Ovary (tissue), 3 donors: Measurements from ENCODE around the gene IFNG-AS1.

ENCODE experiments used
- CTCF ChIP-seq, 3 donors: fragments of 450-650 bp in 2 of 3; fragments of 200-600 bp in 1 of 3; IDR thresholded peaks; one replicate each; pipeline versions ENCODE4 v1.5.1 to v1.8.0; 2016 to 2022; ENCODE audit warnings: antibody characterized with exemption in 3 of 3, mild to moderate bottlenecking in 1 of 3
- EP300 ChIP-seq: sonication (generic); formaldehyde crosslinking; IDR thresholded peaks from one replicate; pipeline ENCODE4 v1.6.1; 2017; ENCODE audit warnings: antibody characterized with exemption
- POLR2A ChIP-seq: fragments of 450-650 bp; IDR thresholded peaks from one replicate; pipeline ENCODE4 v1.6.1; 2017; ENCODE audit warnings: antibody characterized with exemption, mild to moderate bottlenecking, moderate library complexity
- donor health status: DM: no; HTN: no; CAD: no.

GRCh38 chr12:68067762-68068376 is 78.6 kb downstream of the IFNG-AS1 start:
- TF ChIP-seq POLR2A (no peak), CTCF (IDR thresholded peaks at IDR 0.05) (no peak), EP300 (no peak)
